IMR-90 (cell line): ENCODE measurements around the gene PSRC1. TPM values are rescaled to one million over a fixed set of nuclear protein-coding genes. Genes with fewer than 3 reads are reported as not detected.

Experiments
- ATAC-seq: fragments of 200-7000 bp; cut with Tn5 transposase; 2 replicates; pipeline ENCODE4 v1.9.1; 2020; ENCODE audit warnings: low read depth, mild to moderate bottlenecking, moderate library complexity
- BruUV-seq: library from RNA; stranded (reverse); fragments of 400-500 nt; replicated peaks from 2 replicates; lab custom pipeline; 2021; lab: Mats Ljungman, UMichigan
- CTCF ChIA-PET: fragments of 300-600 bp; formaldehyde crosslinking; extraction: SDS; loops from one replicate; lab custom pipeline; 2021; ENCODE audit warnings: antibody characterized with exemption; lab: Yijun Ruan, JAX
- POLR2A ChIA-PET: fragments of 300-600 bp; sonication (Branson Sonifier 250); formaldehyde crosslinking; loops from one replicate; lab custom pipeline; 2022; ENCODE audit warnings: antibody characterized with exemption; ENCODE audit not compliant: unreplicated experiment; lab: Charles Lee
- DNase-seq: peaks from one replicate; pipeline ENCODE4 v3.0.0; 2013
- H2AFZ ChIP-seq: replicated peaks from 2 replicates; pipeline ENCODE3; 2013; ENCODE audit warnings: low read length, mild to moderate bottlenecking; ENCODE audit not compliant: poor library complexity
- H2AK5ac ChIP-seq: 2 replicates; pipeline ENCODE4 v1.6.1; 2013; ENCODE audit warnings: low read depth, low read length, inconsistent platforms
- H2AK9ac ChIP-seq: replicated peaks from 2 replicates; pipeline ENCODE3; 2013; ENCODE audit warnings: mild to moderate bottlenecking, low read depth, low read length, moderate library complexity; ENCODE audit not compliant: poor library complexity
- H2BK120ac ChIP-seq: 2 replicates; pipeline ENCODE4 v1.6.1; 2013; ENCODE audit warnings: low read depth, low read length, inconsistent platforms
- H2BK15ac ChIP-seq: 3 replicates; pipeline ENCODE4 v1.6.1; 2013; ENCODE audit warnings: low read depth, low read length, inconsistent platforms
- H2BK20ac ChIP-seq: 2 replicates; pipeline ENCODE4 v1.6.1; 2013; ENCODE audit warnings: low read depth, mild to moderate bottlenecking, inconsistent platforms, low read length, moderate library complexity
- H2BK5ac ChIP-seq: 2 replicates; pipeline ENCODE4 v1.6.1; 2013; ENCODE audit warnings: mild to moderate bottlenecking, low read depth, low read length, inconsistent platforms; ENCODE audit not compliant: poor library complexity, severe bottlenecking
- H3K14ac ChIP-seq: replicated peaks from 2 replicates; pipeline ENCODE4 v1.6.1; 2013; ENCODE audit warnings: low read depth, low read length, inconsistent platforms
- H3K18ac ChIP-seq: 2 replicates; pipeline ENCODE4 v1.6.1; 2013; ENCODE audit warnings: low read depth, low read length, control low read depth
- H3K23ac ChIP-seq: 2 replicates; pipeline ENCODE4 v1.6.1; 2013; ENCODE audit warnings: low read depth, low read length, inconsistent platforms
- H3K27ac ChIP-seq: 2 replicates; pipeline ENCODE4 v1.5.1; 2013; ENCODE audit warnings: mild to moderate bottlenecking, control low read depth, low read length; ENCODE audit not compliant: insufficient read depth
- H3K27me3 ChIP-seq: 2 replicates; pipeline ENCODE4 v1.6.1; 2013; ENCODE audit warnings: low read length; ENCODE audit not compliant: control insufficient read depth, insufficient read depth
- H3K36me3 ChIP-seq: 2 replicates; pipeline ENCODE4 v1.6.1; 2013; ENCODE audit warnings: low read length, mixed read lengths; ENCODE audit not compliant: control insufficient read depth, insufficient read depth
- H3K4ac ChIP-seq: 2 replicates; pipeline ENCODE4 v1.6.1; 2013; ENCODE audit warnings: low read depth, low read length, inconsistent platforms
- H3K4me1 ChIP-seq: 2 replicates; pipeline ENCODE4 v1.6.1; 2013; ENCODE audit warnings: low read length, mixed read lengths; ENCODE audit not compliant: control insufficient read depth, insufficient read depth
- H3K4me2 ChIP-seq: 2 replicates; pipeline ENCODE4 v1.6.1; 2013; ENCODE audit warnings: low read depth, mild to moderate bottlenecking, control low read depth, low read length, moderate library complexity
- H3K4me3 ChIP-seq: 2 replicates; pipeline ENCODE4 v1.5.1; 2013; ENCODE audit warnings: low read depth, mild to moderate bottlenecking, control low read depth, low read length, moderate library complexity; ENCODE audit not compliant: insufficient read depth
- H3K56ac ChIP-seq: 2 replicates; pipeline ENCODE4 v1.6.1; 2013; ENCODE audit warnings: low read length, inconsistent platforms; ENCODE audit not compliant: insufficient read depth; ENCODE audit errors: extremely low read depth
- H3K79me1 ChIP-seq, 2 experiments: 2 replicates each; pipeline ENCODE4 v1.6.1; 2013; ENCODE audit warnings: low read length in 2 of 2, inconsistent platforms in 1 of 2, low read depth in 1 of 2
- H3K9ac ChIP-seq: 2 replicates; pipeline ENCODE4 v1.6.1; 2013; ENCODE audit warnings: low read depth, low read length, control low read depth
- H3K9me1 ChIP-seq: 2 replicates; pipeline ENCODE4 v1.6.1; 2013; ENCODE audit warnings: low read length, inconsistent platforms; ENCODE audit not compliant: insufficient read depth
- H3K9me3 ChIP-seq: 2 replicates; pipeline ENCODE4 v1.6.1; 2013; ENCODE audit warnings: low read length; ENCODE audit not compliant: control insufficient read depth, insufficient read depth
- H4K20me1 ChIP-seq: 2 replicates; pipeline ENCODE4 v1.6.1; 2013; ENCODE audit warnings: low read length, inconsistent platforms; ENCODE audit not compliant: insufficient read depth
- H4K5ac ChIP-seq: 2 replicates; pipeline ENCODE4 v1.6.1; 2013; ENCODE audit warnings: mild to moderate bottlenecking, low read depth, low read length, control low read depth
- H4K8ac ChIP-seq, 2 experiments: 2 replicates each; pipeline ENCODE4 v1.6.1; 2013; ENCODE audit warnings: low read depth in 2 of 2, low read length in 2 of 2, control low read depth in 1 of 2, inconsistent platforms in 1 of 2
- H4K91ac ChIP-seq: 2 replicates; pipeline ENCODE4 v1.6.1; 2013; ENCODE audit warnings: low read depth, low read length, inconsistent platforms; ENCODE audit not compliant: insufficient read depth
- ELK1 ChIP-seq: fragments of 150-350 bp; IDR thresholded peaks from 2 replicates; pipeline ENCODE4 v1.6.1; 2016; ENCODE audit warnings: low read depth, mild to moderate bottlenecking, low read length, moderate library complexity, borderline replicate concordance
- FOS ChIP-seq: fragments of 150-350 bp; IDR thresholded peaks from 2 replicates; pipeline ENCODE4 v1.6.1; 2016; ENCODE audit warnings: low read depth, low read length
- MAFK ChIP-seq: IDR thresholded peaks from 2 replicates; pipeline ENCODE4 v1.6.1; 2012; ENCODE audit warnings: low read depth, low read length, improper control_type of control experiment
- MAZ ChIP-seq: IDR thresholded peaks from 2 replicates; pipeline ENCODE4 v1.6.1; 2012; ENCODE audit warnings: low read depth, mild to moderate bottlenecking, low read length, improper control_type of control experiment, moderate library complexity, borderline replicate concordance
- NFE2L2 ChIP-seq: fragments of 150-350 bp; IDR thresholded peaks from 2 replicates; pipeline ENCODE4 v1.6.1; 2016; ENCODE audit warnings: low read depth, mild to moderate bottlenecking, low read length
- RAD21 ChIP-seq: IDR thresholded peaks from 2 replicates; pipeline ENCODE4 v1.6.1; 2012; ENCODE audit warnings: low read length, improper control_type of control experiment
- RFX5 ChIP-seq: IDR thresholded peaks from 2 replicates; pipeline ENCODE4 v1.8.0; 2012; ENCODE audit warnings: low read depth, mild to moderate bottlenecking, low read length, moderate library complexity
- SMC3 ChIP-seq: fragments of 150-350 bp; IDR thresholded peaks from 2 replicates; pipeline ENCODE4 v1.6.1; 2016; ENCODE audit warnings: low read depth, mild to moderate bottlenecking, antibody characterized with exemption, low read length, moderate library complexity
- USF2 ChIP-seq: fragments of 150-350 bp; IDR thresholded peaks from 2 replicates; pipeline ENCODE4 v1.6.1; 2017; ENCODE audit warnings: mild to moderate bottlenecking, antibody characterized with exemption, low read length, low read depth
- WGBS, 2 experiments: methylation state at CpG; one replicate each; pipeline versions ENCODE4 v1.1.5 to v1.1.7; 2013; ENCODE audit warnings: missing lambda C conversion rate in 2 of 2; ENCODE audit not compliant: insufficient read length in 1 of 2; ENCODE audit errors: extremely low coverage in 2 of 2; 5-methylcytosine and 5-hydroxymethylcytosine counted together
- dilution Hi-C: fragments of 300-500 bp; cut with HindIII; formaldehyde crosslinking; loops from one replicate; pipeline ENCODE4 v1.14.3; 2018; ENCODE audit warnings: low sequenced_read_pairs; ENCODE audit not compliant: unreplicated experiment
- in situ Hi-C: fragments of 300-500 bp; cut with MboI; formaldehyde crosslinking; loops from 3 replicates; pipeline ENCODE4 v1.14.3; 2019; ENCODE audit warnings: low sequenced_read_pairs, inconsistent platforms, mixed read lengths
- intact Hi-C: fragments of 100-400 bp; cut with micrococcal nuclease; formaldehyde crosslinking; loops from 2 replicates; pipeline ENCODE4 v1.10.0; 2022
- polyA plus RNA-seq, 3 experiments: library from polyadenylated mRNA; depleted of rRNA; stranded (reverse); fragments of >200 nt; gene quantifications; 2 replicates each; pipeline ENCODE4 v1.2.3, GENCODE V29; 2012; ENCODE audit warnings: low replicate concordance in 1 of 3
- total RNA-seq: library from RNA; depleted of rRNA; stranded (reverse); fragments of >200 nt; gene quantifications from 2 replicates; pipeline ENCODE4 v1.2.3, GENCODE V29; 2012

The PSRC1 gene
- total and polyA plus RNA-seq, 2 of the 4 experiments (the other 2 are of a cell fraction), result 34.6 to 40.3 TPM

GRCh38 chr1:109261006-109261405 lies 21.9 kb downstream of the PSRC1 start:
- DNase-seq, result no peak
- Histone ChIP-seq H2AK5ac (no peak overlapping the region), H3K4me1 (no peaks in the 10 kb centered on the region), H2BK120ac (no peak overlapping the region), H3K9me3 (no peaks in the 10 kb centered on the region), H2AFZ (no peak overlapping the region), H3K23ac (no peak overlapping the region), H2BK20ac (no peak overlapping the region), H3K56ac (no peak overlapping the region), H3K9ac (no peak overlapping the region), H3K18ac (no peak overlapping the region), H4K5ac (no peak overlapping the region), H3K9me1 (no peaks in the 10 kb centered on the region; the same call in 1 of the 2 replicates), H3K27ac (no peak overlapping the region), H2BK15ac (no peak overlapping the region), H3K4me3 (no peak overlapping the region), H4K20me1 (no peaks in the 10 kb centered on the region), H3K14ac (no peak overlapping the region), H4K8ac (no peak overlapping the region), H2AK9ac (no peak overlapping the region), H3K79me1 (no peaks in the 10 kb centered on the region), H3K36me3 (no peaks in the 10 kb centered on the region), H3K27me3 (no peaks in the 10 kb centered on the region), H3K4me2 (no peak overlapping the region), H3K4ac (no peak overlapping the region; the same call in 1 of the 2 replicates), H4K91ac (no peak overlapping the region), H2BK5ac (no peak overlapping the region)
- no peak for TF ChIP-seq SMC3
- TF ChIP-seq USF2, result no peak
- no peak for TF ChIP-seq ELK1
- TF ChIP-seq MAFK, result no peak
- no peak for TF ChIP-seq RAD21
- TF ChIP-seq RFX5, result no peak
- TF ChIP-seq MAZ, result no peak
- TF ChIP-seq NFE2L2, result no peak
- no peak for TF ChIP-seq FOS
- ATAC-seq, result no peak
- dilution Hi-C loops (no loop called here), intact Hi-C loops (loop anchor here (5.0 kb wide), 1 partner anchor 271 kb away; no protein-coding TSS in a partner anchor), in situ Hi-C loops (loop anchor here (10.0 kb wide), 1 partner anchor 274 kb away; the partner anchor contains the start of gene GPR61)
- ChIA-PET POLR2A (no interaction called here), CTCF (interaction anchor here (0.9 to 1.6 kb wide), 2 partner anchors 136 to 138 kb away, joined by 3 to 4 read pairs; no protein-coding TSS in a partner anchor)
- no TSS peak for BruUV-seq
- WGBS, 2 experiments, result 100% methylated on average over 2 of the region's 16 CpGs; no CpG with 5 or more reads in 1 of the 2 experiments
